Metanephros (tissue), 2 donors: ENCODE measurements around the gene ODAD3. TPM values are rescaled to one million over a fixed set of nuclear protein-coding genes. Genes with fewer than 3 reads are reported as not detected.

Experiments used
- small RNA-seq: library from RNA; depleted of rRNA; stranded (forward); fragments of <200 nt; gene quantifications from one replicate; pipeline ENCODE3, GENCODE V24; 2014; ENCODE audit warnings: low replicate concordance
- total RNA-seq: library from RNA; depleted of rRNA; stranded (reverse); fragments of >200 nt; gene quantifications from one replicate; pipeline ENCODE4 v1.2.3, GENCODE V29; 2014

ODAD3 gene
- 0.64 TPM for total RNA-seq

DNA sequence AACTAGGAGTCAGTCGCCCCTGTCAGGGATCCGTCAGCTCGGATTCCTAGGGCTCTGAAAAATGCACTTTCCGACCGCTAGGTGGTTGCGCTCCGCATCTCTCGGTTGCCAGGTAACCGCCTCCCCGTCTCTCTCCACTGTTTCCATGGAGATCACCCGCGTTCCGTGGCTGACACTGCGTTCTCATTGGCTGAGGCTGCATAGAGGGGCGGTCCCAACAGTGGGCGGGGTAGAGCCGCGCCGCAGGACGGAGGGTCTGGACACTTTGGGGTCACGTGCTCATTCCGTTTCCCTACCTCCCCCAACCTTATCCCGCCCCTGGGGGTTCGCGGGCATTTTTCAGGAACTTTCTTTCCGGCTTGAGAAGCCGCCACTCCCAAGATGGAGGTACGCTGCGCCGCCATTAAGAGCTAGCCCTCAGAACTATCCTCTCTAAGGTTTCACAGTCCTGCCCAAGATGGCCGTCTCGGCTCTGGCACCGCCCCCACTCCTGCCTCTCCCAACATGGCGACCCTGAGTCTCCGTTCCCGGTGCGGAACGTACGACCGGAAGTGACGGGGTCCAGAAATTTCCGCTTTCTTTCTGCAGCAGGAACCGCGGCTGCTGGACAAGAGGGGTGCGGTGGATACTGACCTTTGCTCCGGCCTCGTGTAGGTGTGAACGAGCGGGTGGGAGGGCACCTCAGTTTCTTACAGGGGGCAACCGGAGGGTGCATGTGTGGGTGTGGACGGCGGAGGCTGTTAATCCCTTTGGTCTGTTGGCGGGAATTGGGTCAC, at the start of gene ODAD3, which contains the start of gene PRKCSH:
Gene ODAD3, minus strand, starts transcription at position 65 of the 776 bp plus-strand sequence. CDS start 105 bp downstream, outside the sequence.
Gene PRKCSH, plus strand, starts transcription at position 579 of the 776 bp plus-strand sequence. CDS start 483 bp downstream, outside the sequence.

GRCh38 chr19:11480715-11481533, 46.0 kb upstream of the ODAD3 start, which contains the start of gene ELAVL3:
ELAVL3 (minus strand) TSS chr19:11481046; CDS start chr19:11480608, 438 bp downstream.

DNA sequence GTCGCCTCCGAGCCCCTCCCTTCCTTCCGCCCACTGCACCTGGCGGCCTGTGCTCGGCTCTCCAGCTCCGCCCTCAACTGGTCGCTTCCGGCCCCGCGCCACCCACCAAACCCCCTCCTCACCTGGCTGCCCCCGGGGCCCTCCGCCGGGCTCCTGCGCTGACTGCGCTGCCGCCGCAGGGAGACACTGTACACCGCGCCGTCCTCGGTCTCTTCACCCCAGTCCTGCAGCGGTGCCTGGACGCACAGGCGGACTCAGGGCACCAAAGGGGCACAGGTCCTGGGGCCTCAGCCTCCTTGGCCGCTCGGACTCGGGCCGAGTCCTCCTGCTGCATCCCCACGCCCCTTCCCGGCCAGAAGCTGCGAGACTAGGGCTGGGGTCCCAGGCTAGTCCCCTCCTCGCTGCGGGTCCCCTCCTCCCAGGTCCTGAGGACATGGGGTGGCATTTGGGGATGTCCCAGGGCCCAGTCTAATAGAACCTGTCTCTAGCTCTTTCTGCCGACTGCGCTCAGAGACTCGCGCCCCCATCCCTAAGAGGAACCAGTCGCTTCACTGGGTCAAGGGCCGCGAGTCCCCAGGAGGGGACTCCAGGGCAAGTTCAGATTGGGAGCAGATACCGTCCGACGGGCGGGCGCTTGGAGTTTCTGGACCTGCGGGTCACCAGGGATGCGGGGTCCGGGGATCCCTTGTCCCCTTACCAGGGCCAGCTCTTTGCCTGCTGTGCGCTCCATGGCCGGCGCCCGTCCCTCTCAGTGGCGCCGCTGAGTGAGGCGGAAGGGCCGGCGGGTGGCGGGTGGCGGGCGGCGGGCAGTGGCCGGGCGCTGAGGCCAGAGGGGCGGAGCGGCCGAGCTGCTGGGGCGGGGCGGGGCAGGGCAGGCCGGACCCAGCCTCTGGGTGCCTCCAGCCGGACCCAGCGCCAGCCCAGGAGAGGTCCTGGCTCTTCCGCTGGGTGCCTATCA, 16.1 kb downstream of the ODAD3 start, which contains the start of gene RGL3:
Gene RGL3, minus strand, starts transcription at position 766 of the 958 bp plus-strand sequence. Its CDS starts 36 bp downstream, at position 730.

DNA sequence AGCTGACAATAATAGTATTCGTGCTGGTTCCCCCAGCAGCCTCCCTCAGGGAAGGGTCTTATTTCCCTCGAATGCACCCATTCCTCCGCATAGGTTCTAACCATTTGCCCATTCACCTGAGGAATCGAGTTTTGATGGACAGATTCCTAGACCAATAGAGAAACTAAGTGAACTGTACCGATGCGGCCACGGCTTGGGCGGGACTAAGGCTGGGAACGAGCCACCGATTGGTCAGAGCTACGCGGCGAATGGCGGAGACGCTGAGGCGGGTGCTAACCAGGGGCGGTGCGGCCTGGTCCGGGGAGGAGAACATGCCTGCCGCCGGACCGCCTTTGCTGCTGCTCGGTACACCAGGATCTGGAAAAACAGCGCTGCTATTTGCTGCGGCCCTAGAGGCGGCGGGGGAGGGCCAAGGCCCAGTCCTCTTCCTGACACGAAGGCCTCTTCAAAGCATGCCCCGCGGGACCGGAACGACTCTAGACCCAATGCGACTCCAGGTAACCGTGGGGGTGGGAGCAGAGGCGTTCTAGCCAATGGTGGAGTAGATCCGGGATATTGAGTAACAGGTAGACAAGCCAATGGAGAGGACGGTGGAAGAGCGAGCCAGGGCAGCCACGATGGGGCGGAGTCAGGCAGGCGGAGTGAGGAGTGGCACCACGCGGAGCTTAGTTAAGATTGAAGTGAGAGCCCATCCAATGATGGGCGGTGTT, 60.3 kb downstream of the ODAD3 start, which contains the start of gene SWSAP1:
Gene SWSAP1, plus strand, starts transcription at position 234 of the 710 bp plus-strand sequence. Its CDS starts 15 bp downstream, at position 249.

Small RNAs within 50 kb of the gene (small RNA-seq; reads per million reads assigned to genes)
- not detected for gene RF00019

Other genes starting within 250 kb of the ODAD3 start
- 170 TPM for gene KANK2, start 237.6 kb downstream of the ODAD3 start, total RNA-seq
- 2.6 TPM for gene ANGPTL8, start 195.5 kb downstream of the ODAD3 start, total RNA-seq
- 69.7 TPM for gene DOCK6, start 172.6 kb downstream of the ODAD3 start, total RNA-seq
- not detected for gene TSPAN16, start 139.0 kb downstream of the ODAD3 start, total RNA-seq
- gene RAB3D, start 95.5 kb downstream of the ODAD3 start, total RNA-seq, result 24.9 TPM
- 113 TPM for gene TMEM205, start 88.9 kb downstream of the ODAD3 start, total RNA-seq
- 15.6 TPM for gene CCDC159, start 88.6 kb downstream of the ODAD3 start, total RNA-seq
- gene PLPPR2, start 79.7 kb downstream of the ODAD3 start, total RNA-seq, result 17.1 TPM
- gene SWSAP1, start 60.5 kb downstream of the ODAD3 start, total RNA-seq, result 2.1 TPM
- 14.8 TPM for gene EPOR, start 50.8 kb downstream of the ODAD3 start, total RNA-seq
- 46.8 TPM for gene RGL3, start 15.8 kb downstream of the ODAD3 start, total RNA-seq
- gene PRKCSH, start 514 bp upstream of the ODAD3 start, total RNA-seq, result 165 TPM
- 0.18 TPM for gene ELAVL3, start 45.9 kb upstream of the ODAD3 start, total RNA-seq
- gene ZNF653, start 70.7 kb upstream of the ODAD3 start, total RNA-seq, result 10.5 TPM
- 49.9 TPM for gene ECSIT, start 94.0 kb upstream of the ODAD3 start, total RNA-seq
- 8.5 TPM for gene CNN1, start 103.7 kb upstream of the ODAD3 start, total RNA-seq
- gene ELOF1, start 124.1 kb upstream of the ODAD3 start, total RNA-seq, result 24.9 TPM
- gene ACP5, start 142.5 kb upstream of the ODAD3 start, total RNA-seq, result 10.0 TPM
- 33.2 TPM for gene ZNF627, start 162.4 kb upstream of the ODAD3 start, total RNA-seq